OCI-LY1 (cell line): ENCODE data around the gene LRRC28.

ENCODE experiments used
- CTCF ChIP-seq: fragments of 200-600 bp; sonication (generic), shearing (Covaris generic); IDR thresholded peaks from 2 replicates; pipeline ENCODE4 v1.5.1; 2017; ENCODE audit warnings: mild to moderate bottlenecking, antibody characterized with exemption, low read length, moderate library complexity, mixed read lengths
- EZH2 ChIP-seq: fragments of 200-600 bp; sonication (generic), shearing (Covaris generic); IDR thresholded peaks from 2 replicates; pipeline ENCODE4 v1.8.0; 2017; ENCODE audit warnings: borderline replicate concordance, mixed run types, mild to moderate bottlenecking, antibody characterized with exemption, low read length, moderate library complexity, mixed read lengths

GRCh38 chr15:99438691-99439523 is 187.6 kb downstream of the LRRC28 start:
- TF ChIP-seq CTCF = no peak
- no peak for TF ChIP-seq EZH2
